ENCODE data around the gene MYBPC2. TPM values are rescaled to one million over a fixed set of nuclear protein-coding genes. Genes with fewer than 3 reads are reported as not detected.

MYBPC2 gene
- total and polyA plus RNA-seq, 2 donors (not counting 3 experiments of a cell fraction or from before 2014, with no cell fraction given), result 0.03 TPM; not detected in 1

- Histone ChIP-seq H2AFZ (ENCODE audit: low read depth, low read length) (no peak overlapping the region), H3K9me3 (replicated peaks; ENCODE audit: control insufficient read depth, insufficient read depth, low read length) (no peaks in the 10 kb centered on the region), H3K4me3 (replicated peaks in 1 of 3; ENCODE audit: insufficient read depth in 1 of 3, low read depth in 1 of 3, low read length in 3 of 3) (no peak overlapping the region), H3K9me1 (replicated peaks; ENCODE audit: control insufficient read depth, extremely low read depth, insufficient read depth, low read length) (no peaks in the 10 kb centered on the region), H3K27me3 (ENCODE audit: control insufficient read depth in 2 of 2, insufficient read depth in 2 of 2, low read length in 2 of 2) (peaks cover 10 to 12% of the 10 kb centered on the region in 2 experiments), H3K4me1 (ENCODE audit: control insufficient read depth, extremely low read depth, insufficient read depth, low read length) (no peaks in the 10 kb centered on the region), H3K4me2 (ENCODE audit: insufficient read depth, low read length) (no peak overlapping the region), H3K36me3 (ENCODE audit: control insufficient read depth in 2 of 2, extremely low read depth in 1 of 2, insufficient read depth in 2 of 2, low read length in 2 of 2) (no peaks in the 10 kb centered on the region), H3K9ac (replicated peaks; ENCODE audit: extremely low read depth, insufficient read depth, low read length) (no peak overlapping the region), H4K20me1 (replicated peaks; ENCODE audit: control insufficient read depth, extremely low read depth, insufficient read depth, low read length) (no peaks in the 10 kb centered on the region), H3K27ac (ENCODE audit: insufficient read depth, low read depth, low read length) (no peak overlapping the region), H3K79me2 (ENCODE audit: control insufficient read depth, insufficient read depth, low read length) (no peaks in the 10 kb centered on the region)
- FAIRE-seq, result no peak
- intact Hi-C loops (cut with micrococcal nuclease), result no loop called here
- no TSS peak for BruUV-seq (replicated peaks)
- CTCF ChIA-PET, result no interaction called here
- no peak for DNase-seq (ENCODE audit: low read depth, low spot score)
- dilution Hi-C loops (cut with MboI; ENCODE audit: extremely low pct_ligation_motif_present, low sequenced_read_pairs), result no loop called here
- POLR2A ChIA-PET, result no interaction called here
- TF ChIP-seq EZH2 (IDR thresholded peaks at IDR 0.05; ENCODE audit: borderline replicate concordance, low read depth, low read length, severe bottlenecking) (no peak), GATA2 (IDR thresholded peaks at IDR 0.05; ENCODE audit: insufficient read depth, insufficient read length, low read depth, low read length) (no peak), JUN (IDR thresholded peaks at IDR 0.05; ENCODE audit: borderline replicate concordance, insufficient read depth, insufficient read length, low read depth) (no peak), MYC (IDR thresholded peaks at IDR 0.05; ENCODE audit: low read depth, low read length) (no peak), POLR2AphosphoS5 (IDR thresholded peaks at IDR 0.05; ENCODE audit: insufficient read depth, low read depth, low read length) (no peak), CTCF (IDR thresholded peaks at IDR 0.05; ENCODE audit: extremely low read depth in 1 of 2, insufficient read depth in 1 of 2, low read depth in 1 of 2, low read length in 2 of 2) (no peak), FOS (IDR thresholded peaks at IDR 0.05; ENCODE audit: borderline replicate concordance, insufficient read depth, low read length) (no peak), POLR2A (IDR thresholded peaks at IDR 0.05; ENCODE audit: low read depth, low read length) (no peak), MAX (IDR thresholded peaks at IDR 0.05; ENCODE audit: insufficient read depth, insufficient read length) (no peak)
Observed at GRCh38 chr19:50490991-50491472, 58.3 kb downstream of the MYBPC2 start.
